ENCODE data around the gene UGT1A7.

The UGT1A7 gene

DNA sequence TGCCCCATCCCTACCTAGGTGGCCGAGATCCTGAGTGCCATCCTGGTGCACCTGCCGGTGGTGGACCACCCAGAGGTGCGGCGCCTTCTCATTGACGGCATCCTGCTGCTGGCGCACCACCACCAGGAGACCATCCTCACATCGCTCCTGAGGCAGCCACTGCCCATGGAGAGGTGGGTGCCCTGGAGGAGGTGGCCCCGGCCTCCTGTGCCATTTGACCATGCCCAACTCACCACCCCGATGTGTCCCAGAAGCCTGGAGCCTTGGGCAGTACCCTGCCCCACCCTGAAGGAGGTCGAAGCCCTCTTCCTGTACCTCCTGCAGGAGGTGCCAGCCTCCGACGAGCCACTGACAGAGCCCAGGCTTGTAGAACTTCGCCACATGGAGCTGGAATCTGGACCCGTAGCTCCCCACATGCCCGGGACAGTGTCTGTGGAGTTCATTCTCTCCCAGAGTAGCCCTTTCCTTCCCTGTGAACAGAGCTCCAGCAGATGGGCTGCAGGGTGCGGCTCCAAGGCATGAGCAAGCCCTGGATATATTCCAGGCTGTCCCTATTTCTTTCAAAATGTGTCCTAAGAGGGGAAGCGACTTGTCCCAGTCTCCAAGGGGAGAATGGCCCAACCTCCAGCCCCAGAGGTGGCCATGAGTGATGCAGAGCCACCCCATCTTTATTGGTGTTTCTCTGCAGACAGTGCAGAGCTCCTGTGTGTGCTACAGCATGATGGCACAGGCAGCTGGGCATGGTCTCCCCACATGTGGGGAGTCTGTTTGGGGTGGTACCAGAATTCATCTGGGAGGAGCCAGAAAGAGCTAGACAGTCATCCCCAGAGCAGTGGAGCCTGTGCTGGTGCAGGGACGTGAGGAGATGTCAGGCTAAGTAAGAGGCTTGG is 138.4 kb downstream of the UGT1A7 start:
- DNase-seq = no peak

DNA sequence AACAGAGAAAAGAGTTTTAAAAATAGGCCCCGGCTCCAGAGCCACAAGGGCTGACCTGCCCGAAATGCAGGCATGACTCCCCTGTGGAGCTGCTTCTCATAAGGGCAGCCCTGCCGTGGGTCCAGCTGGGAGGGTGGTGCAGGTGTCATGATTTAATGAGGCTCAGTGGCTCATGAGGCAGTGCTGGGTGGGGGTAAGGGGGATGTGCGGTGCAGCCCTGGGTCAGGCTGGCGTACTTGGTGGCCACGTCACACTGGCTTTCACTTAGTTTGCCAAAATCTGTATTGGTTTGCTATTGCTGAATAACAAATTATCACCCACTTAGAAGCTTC is 139.0 kb downstream of the UGT1A7 start:
- DNase-seq = no peak

DNA sequence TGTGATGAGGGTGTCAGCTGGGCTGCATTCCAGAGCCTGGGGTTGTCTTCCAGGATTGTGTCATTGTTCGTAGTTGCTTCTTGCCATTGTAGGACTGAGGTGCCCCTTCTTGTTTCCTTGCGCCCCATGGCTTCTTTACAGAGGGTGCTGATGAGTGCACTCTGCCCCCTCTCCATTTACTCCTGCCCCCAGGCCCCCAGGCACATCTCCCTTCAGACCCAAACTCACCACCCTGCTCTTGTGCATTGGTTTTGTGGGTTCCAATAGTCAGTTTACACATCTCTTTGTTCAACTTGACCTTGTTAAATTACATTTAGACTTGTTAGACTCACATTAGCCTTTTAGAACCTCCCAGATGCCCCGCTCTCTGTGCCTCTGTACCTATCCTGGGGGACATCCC is 139.5 kb downstream of the UGT1A7 start:
- no peak for DNase-seq

DNA sequence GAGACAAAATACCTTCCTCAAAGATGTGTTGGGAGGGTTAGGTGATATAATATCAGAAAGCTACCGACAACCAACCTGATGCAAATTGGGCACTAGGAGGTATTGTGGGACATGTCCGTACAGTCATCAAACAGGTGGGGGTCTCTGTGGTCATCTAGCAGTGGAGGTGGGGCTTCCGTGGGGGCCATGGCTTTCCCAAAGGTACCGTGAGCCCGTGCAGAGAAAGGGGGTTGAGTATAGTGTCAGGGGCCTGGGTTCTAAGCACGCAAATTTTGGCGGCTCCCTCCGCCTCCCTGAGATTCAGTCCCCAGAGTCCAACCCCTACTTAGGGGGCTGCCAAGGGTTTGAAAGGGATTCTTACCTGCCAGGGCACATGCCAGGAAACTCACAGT is 140.0 kb downstream of the UGT1A7 start:
- no peak for DNase-seq

DNA sequence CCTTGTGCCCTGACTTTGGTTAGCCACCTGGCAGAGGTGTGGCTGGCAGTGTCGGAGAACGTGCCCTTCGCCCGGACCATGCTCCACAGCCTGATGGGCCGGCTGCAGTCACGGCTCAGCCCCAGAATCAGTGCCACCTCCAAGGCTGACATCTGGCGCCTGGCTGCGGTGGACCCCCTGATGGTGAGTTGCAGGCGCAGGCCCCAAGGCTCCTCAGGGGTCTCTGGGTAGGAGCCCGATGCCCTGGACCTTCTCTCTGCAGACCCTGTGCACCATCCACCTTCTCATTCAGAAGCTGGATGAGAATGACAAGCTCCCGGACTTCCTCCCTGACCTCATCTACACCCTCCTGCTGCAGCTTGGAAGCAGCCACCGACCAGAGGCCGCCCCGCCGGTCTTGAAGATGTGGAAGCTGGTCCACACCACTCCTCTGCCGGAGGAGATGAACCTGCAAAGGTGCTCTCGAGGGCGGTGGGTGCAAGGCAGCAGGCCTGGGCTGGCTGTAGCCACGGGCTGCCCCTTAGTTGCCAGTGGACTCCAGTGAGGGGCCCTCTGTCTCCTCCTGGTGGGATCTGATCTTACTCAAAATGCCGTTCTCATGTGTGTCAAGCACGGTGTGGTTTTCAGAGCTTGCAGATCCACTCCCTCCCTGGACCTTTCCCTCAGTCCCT is 140.5 kb downstream of the UGT1A7 start:
- no peak for DNase-seq
